Stimulated activated CD8-positive, alpha-beta memory T cell treated with anti-CD3 and anti-CD28 coated beads, Interleukin-7, amount 100 ng/mL, for 48 hours (primary cell): Measurements from ENCODE around the gene ESF1.

ENCODE experiments used
- DNase-seq, 2 donors: peaks; one replicate each; pipeline ENCODE4 v3.0.0-alpha.2; 2020; ENCODE audit warnings: low read depth in 1 of 2; ENCODE audit errors: extremely low read depth in 1 of 2

The ESF1 gene

DNA sequence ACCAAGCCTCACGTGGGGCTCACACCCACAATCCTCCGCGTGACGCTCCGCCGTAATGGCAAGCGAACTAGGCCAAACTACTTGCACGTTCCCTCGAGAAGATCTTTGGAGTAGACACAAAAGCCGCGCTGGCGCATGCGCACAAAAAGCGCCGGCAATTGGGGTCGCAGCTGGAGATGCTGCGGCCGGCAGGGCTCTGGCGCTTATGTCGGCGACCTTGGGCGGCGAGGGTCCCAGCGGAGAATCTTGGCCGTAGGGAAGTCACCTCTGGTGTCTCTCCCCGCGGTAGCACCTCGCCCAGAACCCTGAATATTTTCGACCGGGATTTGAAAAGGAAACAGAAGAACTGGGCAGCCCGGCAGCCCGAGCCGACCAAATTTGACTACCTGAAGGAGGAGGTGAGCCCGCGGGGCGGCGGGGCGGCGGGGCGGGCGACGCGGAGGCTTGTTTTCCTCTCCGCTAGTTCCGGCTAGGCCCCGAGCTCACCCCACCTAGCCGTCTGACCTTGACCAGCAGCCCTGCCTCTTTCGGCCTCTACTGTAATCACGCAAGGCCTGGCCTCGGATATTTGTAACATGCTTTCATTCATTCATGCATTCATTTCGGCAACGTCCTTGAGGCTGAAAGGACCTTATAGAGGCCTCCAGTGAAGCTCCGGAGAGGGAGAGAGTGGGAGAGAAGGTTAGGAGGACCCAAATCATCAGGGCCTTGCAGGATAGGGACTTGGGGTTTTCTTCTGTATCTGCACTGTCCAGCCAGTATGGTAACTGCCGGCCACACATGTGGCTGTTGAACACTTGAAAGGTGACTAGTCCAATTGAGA lies at the start of gene ESF1, which contains the start of gene NDUFAF5:
Gene ESF1 (minus strand): TSS at position 27 of the 823 bp plus-strand sequence. CDS start 1,779 bp downstream, outside the sequence.
Gene NDUFAF5 (plus strand): TSS at position 136 of the 823 bp plus-strand sequence. CDS start 41 bp downstream, at position 177.
- DNase-seq = peak; percentile 79 to 90

DNA sequence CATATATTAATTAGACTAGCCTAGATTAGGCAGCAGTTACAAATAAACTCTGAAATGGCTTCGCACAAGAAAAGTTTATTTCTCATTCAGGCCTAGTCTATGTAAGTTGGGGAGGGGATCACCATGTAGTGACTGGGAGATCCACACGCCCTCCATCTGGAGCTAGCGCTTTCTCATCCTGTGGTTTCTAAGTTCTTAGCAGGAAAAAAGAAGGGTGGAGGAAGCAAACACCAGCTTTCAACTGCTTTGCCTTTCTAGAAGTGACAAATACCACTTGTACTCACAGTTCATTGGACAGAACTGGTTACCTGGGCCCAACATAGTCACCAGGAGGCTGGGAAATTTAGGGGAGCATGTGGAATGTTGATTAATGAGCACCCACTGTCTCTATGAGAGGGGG lies 46.8 kb upstream of the ESF1 start:
- no peak for DNase-seq

DNA sequence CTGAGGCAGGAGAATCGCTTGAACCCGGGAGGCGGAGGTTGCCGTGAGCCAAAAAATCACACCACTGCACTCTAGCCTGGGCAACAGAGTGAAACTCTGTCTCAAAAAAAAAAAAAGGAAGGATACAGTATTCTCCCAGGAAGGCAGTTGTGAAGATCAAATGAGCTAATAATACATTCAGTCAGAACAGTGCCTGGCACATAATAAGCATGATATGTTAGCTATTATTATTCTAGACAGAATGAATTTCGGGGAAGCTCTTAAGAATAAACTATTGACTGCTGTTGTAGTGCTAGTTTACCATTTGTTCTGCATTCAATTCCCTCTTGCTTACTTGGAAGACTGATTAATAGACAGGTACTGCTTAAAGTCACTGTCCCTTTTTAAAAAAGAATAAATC lies 40.7 kb upstream of the ESF1 start:
- no peak for DNase-seq

- DNase-seq = no peak
These were observed 39.7 kb upstream of the ESF1 start for GRCh38 chr20:13824459-13824858.

GRCh38 chr20:13822459-13822858 lies 37.7 kb upstream of the ESF1 start:
- DNase-seq = no peak

GRCh38 chr20:13821876-13822275 lies 37.2 kb upstream of the ESF1 start:
- DNase-seq = no peak

GRCh38 chr20:13819885-13820645 lies 35.3 kb upstream of the ESF1 start:
- no peak for DNase-seq

DNA sequence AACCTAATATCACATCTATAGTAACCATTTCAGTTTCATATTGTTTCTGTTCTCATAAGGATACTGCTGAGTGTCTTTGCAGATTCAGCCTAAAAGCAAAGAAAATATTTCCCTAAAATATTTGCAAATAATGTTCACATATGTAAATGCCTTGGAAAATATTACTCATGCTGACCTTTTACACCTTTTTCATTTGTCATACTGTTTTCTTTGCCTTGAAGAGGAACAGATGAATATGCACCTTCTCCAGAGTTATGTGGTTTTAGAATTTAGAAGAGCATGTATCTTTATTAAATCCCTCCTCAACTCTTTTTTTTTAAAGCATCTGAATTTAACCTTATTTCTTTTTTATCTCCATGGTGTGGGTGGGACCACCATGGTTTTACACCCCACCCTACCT lies 32.6 kb upstream of the ESF1 start:
- DNase-seq = no peak

DNA sequence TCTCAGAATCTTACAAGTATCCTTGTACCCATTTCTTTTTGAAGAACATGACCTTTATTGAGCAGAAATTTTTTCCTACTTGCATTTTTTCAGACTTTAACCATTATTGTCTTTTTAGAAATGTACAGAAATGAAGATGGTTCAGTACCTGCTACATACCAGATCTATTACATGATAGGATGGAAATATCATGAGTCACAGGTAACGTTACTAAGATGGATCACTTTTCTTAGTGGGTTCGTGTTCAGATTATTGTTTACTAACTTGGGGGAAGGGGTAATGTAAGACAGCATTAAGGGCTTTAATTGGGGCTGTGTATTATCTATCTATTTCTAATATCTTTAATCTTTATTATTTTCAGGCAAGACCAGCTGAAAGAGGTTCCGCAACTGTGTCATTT lies 32.0 kb upstream of the ESF1 start:
- no peak for DNase-seq

DNA sequence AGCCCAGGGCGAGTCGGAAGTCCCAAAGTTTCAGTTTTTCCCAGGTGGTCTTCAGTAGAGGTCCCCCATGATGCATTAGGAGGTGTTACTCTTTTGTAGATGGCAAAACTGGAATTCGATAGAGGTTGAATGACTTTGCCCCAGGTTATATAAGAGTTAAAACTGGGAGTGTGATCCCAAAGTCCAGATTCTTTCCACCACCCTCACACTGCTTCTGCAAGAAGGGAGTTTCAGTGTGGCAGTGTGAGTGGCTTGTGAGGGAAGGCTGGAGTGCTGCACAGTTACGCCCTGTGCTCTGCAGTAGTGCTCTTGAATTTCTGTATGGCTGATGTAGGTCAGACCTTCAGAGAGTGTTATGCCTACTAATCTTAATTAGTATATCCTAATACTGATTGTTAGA lies 30.0 kb upstream of the ESF1 start:
- no peak for DNase-seq

GRCh38 chr20:13813910-13814309 lies 29.2 kb upstream of the ESF1 start:
- DNase-seq = no peak

GRCh38 chr20:13810446-13810845 lies 25.7 kb upstream of the ESF1 start:
- DNase-seq = no peak

- no peak for DNase-seq
These were observed 25.1 kb upstream of the ESF1 start for GRCh38 chr20:13809855-13810254.

DNA sequence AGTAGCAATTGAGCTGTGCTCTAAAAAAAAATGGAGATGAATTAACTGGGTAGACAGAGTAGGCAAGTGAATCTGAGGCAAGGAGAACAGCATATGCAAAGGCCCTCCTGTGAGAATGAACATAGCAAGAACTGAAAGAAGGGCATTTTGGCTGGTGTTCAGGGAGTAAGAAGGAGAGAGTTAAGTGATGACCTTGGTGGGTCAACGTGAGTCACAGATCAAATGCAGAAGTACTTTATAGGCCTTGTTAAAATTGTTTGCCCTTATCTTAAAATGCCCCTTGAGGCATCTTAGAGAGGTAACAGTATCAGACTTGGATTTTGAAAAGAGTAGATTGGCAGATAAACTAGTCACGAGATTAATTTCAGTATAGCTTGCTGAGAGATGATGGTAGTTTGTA lies 24.7 kb upstream of the ESF1 start:
- DNase-seq = no peak

DNA sequence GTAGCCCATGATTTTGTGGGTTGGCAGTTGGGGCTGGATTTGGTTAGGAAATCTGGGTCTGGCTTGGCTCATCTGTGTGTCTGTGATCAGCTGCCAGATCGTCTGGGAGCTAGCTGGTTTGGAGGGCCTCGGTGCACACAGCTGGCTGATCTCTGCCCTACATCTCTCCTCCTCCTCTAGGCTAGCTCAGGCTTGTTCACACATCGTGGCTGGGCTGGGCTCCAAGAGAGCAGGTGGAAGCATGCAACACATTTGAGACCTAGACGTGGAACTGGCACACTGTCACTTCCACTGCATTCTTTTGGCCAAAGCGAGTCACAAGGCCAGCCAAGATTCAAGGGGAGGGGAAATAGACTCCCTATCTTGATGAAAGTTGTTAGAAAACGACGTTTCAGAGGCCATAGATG lies 16.0 kb upstream of the ESF1 start:
- DNase-seq = no peak

- DNase-seq = no peak
These were observed 15.3 kb upstream of the ESF1 start for GRCh38 chr20:13799974-13800373.

DNA sequence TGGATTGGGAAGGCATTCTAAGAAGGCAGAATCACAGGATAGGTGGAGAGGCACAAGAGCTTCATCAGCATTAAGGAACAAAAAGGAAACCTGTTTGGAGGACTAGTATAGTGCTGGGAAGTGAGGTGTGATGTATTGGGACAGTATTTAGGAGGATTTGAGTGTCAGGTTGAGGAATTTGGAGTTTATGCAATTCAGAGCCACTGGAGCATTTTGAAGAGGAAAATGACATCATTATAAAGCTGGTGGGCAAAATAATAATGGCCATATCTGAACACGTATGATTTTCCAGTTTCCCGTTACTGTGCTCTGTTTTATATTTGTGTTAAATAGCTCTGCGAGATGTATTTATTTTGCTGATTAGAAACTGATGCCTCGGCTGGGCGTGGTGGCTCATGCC lies 14.3 kb upstream of the ESF1 start:
- no peak for DNase-seq

DNA sequence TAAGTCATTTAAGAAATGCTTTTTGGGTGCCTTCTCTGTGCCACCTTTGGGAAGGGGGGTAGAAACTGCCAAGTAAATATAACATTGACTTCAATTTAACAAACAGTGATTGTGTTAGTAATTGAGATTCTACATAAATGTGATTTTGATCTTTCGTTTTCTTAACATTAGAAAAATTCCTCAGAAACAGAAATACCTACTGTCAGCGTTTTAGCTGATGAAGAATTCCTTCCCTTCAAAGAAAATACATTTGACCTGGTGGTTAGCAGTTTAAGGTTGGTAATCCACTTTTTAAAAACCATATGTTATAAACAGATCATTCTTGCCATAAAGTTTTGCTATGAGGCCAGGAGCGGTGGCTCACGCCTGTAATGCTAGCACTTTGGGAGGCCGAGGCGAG lies 9.9 kb upstream of the ESF1 start:
- DNase-seq = no peak

DNA sequence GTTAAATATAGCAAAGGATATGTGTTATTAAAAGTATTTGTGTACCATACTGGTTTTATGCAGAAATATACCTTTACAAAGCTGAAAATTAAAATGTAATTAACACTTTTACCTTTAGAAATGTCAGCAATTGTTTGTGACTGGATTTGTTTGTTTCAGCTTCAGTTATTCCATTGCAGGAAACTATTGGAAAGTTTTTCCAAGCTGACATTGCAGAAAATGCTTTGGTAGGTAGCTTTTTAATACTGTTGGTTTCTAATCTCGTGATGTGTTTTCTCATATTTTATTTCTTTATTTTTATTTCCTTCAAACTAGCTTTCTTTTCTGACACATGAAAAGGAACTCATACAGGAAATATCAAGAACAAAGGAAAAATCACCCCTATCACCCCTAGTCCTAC lies 8.3 kb upstream of the ESF1 start:
- DNase-seq = no peak

GRCh38 chr20:13791540-13792459 lies 7.1 kb upstream of the ESF1 start:
- DNase-seq = no peak

DNA sequence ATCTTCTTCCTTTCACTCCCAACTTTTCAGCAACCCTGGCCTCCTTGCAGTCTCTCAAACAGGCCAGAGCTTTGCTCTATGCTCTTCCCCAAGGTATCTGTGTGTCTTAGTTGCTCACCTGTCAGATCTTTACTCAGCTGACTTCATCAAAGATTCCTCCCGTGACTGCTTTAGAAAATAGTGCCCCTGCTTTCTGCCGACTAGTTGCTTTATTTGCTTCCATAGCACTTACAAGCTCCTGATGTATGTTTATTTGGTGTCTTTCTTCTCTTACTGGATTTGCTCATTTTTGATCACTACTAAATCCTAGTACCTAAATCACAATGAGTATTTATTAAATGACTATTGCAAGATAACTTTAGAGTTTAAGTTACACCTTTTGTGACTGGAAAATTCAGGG lies 6.0 kb upstream of the ESF1 start:
- no peak for DNase-seq
